Panc1 (cell line): ENCODE measurements around the gene PAX3. TPM values are rescaled to one million over a fixed set of nuclear protein-coding genes. Genes with fewer than 3 reads are reported as not detected.

ENCODE experiments used
- ATAC-seq: fragments of 200-7000 bp; cut with Tn5 transposase; 2 replicates; pipeline ENCODE4 v1.9.1; 2020; ENCODE audit warnings: mild to moderate bottlenecking, moderate library complexity
- BruUV-seq: library from RNA; stranded (reverse); fragments of 400-500 nt; replicated peaks from 2 replicates; lab custom pipeline; 2021; lab: Mats Ljungman, UMichigan
- CTCF ChIA-PET: fragments of 300-600 bp; sonication (Branson Sonifier 250); formaldehyde crosslinking; loops from one replicate; lab custom pipeline; 2022; ENCODE audit warnings: antibody characterized with exemption; lab: Charles Lee
- POLR2A ChIA-PET: fragments of 300-600 bp; sonication (Branson Sonifier 250); formaldehyde crosslinking; loops from one replicate; lab custom pipeline; 2022; ENCODE audit warnings: antibody characterized with exemption; lab: Charles Lee
- DNase-seq: peaks from one replicate; pipeline ENCODE4 v3.0.0-alpha.2; 2010; ENCODE audit warnings: low read depth, low spot score
- H3K27ac ChIP-seq: 2 replicates; pipeline ENCODE4 v1.5.1; 2011; ENCODE audit warnings: mild to moderate bottlenecking, low read length, inconsistent platforms
- H3K27me3 ChIP-seq: fragments of 200-500 bp; sonication (Bioruptor generic); 2 replicates; pipeline ENCODE4 v1.6.0; 2014; ENCODE audit warnings: low read length, inconsistent platforms; ENCODE audit not compliant: control insufficient read depth, insufficient read depth
- H3K36me3 ChIP-seq: fragments of 200-500 bp; sonication (Bioruptor generic); 2 replicates; pipeline ENCODE4 v1.5.1; 2014; ENCODE audit warnings: inconsistent platforms, mild to moderate bottlenecking, low read length, moderate library complexity; ENCODE audit not compliant: control insufficient read depth, insufficient read depth
- H3K4me1 ChIP-seq: 2 replicates; pipeline ENCODE4 v1.5.1; 2011; ENCODE audit warnings: inconsistent platforms, mild to moderate bottlenecking, low read length, moderate library complexity; ENCODE audit not compliant: control insufficient read depth, insufficient read depth
- H3K4me3 ChIP-seq, 2 experiments: 2 replicates each; pipeline ENCODE4 v1.5.1; 2011 to 2012; ENCODE audit warnings: low read depth in 2 of 2, low read length in 2 of 2, mild to moderate bottlenecking in 2 of 2, inconsistent platforms in 1 of 2, moderate library complexity in 1 of 2
- H3K9me3 ChIP-seq: fragments of 200-500 bp; sonication (Bioruptor generic); 2 replicates; pipeline ENCODE4 v1.5.1; 2014; ENCODE audit warnings: low read depth, mild to moderate bottlenecking, inconsistent platforms, low read length, moderate library complexity; ENCODE audit not compliant: control insufficient read depth, insufficient read depth
- CTCF ChIP-seq: fragments of 450-650 bp; IDR thresholded peaks from 2 replicates; pipeline ENCODE4 v1.5.1; 2017; ENCODE audit warnings: mild to moderate bottlenecking
- POLR2AphosphoS5 ChIP-seq: IDR thresholded peaks from 2 replicates; pipeline ENCODE4 v1.6.1; 2012; ENCODE audit warnings: mild to moderate bottlenecking, low read depth, low read length, moderate library complexity
- REST ChIP-seq, 2 experiments: IDR thresholded peaks; 2 replicates each; pipeline ENCODE4 v1.6.1; 2011 to 2012; ENCODE audit warnings: low read depth in 2 of 2, control low read depth in 1 of 2, low read length in 1 of 2, mild to moderate bottlenecking in 1 of 2, moderate library complexity in 1 of 2; ENCODE audit not compliant: insufficient read depth in 1 of 2
- SIN3A ChIP-seq: IDR thresholded peaks from 2 replicates; pipeline ENCODE4 v1.6.1; 2012; ENCODE audit warnings: low read depth, mild to moderate bottlenecking, low read length, moderate library complexity, borderline replicate concordance; ENCODE audit not compliant: insufficient read depth
- TCF7L2 ChIP-seq: IDR thresholded peaks from 2 replicates; pipeline ENCODE4 v1.6.1; 2011; ENCODE audit warnings: mild to moderate bottlenecking, low read depth, low read length, inconsistent platforms
- in situ Hi-C: cut with HindIII; loops from 2 replicates; pipeline ENCODE4 v1.10.0; 2016; ENCODE audit warnings: low sequenced_read_pairs, low pct_unique_long_range_greater_than_20kb
- intact Hi-C: fragments of 100-400 bp; cut with micrococcal nuclease; formaldehyde crosslinking; loops from one replicate; pipeline ENCODE4 v1.10.0; 2022; ENCODE audit not compliant: unreplicated experiment
- total RNA-seq: library from RNA; stranded (reverse); gene quantifications from one replicate; pipeline ENCODE4 v1.2.1, GENCODE V29; 2021; ENCODE audit not compliant: unreplicated experiment

The PAX3 gene
- total RNA-seq, 1 experiment from 2014 or later = not detected

GRCh38 chr2:222290401-222290735, 8.4 kb downstream of the PAX3 start:
- intact Hi-C loops (no loop called here), in situ Hi-C loops (no loop called here)
- TF ChIP-seq TCF7L2 (no peak), POLR2AphosphoS5 (no peak), CTCF (no peak), REST (IDR thresholded peaks at IDR 0.05; ENCODE audit: insufficient read depth in 1 of 2, low read depth in 2 of 2, low read length in 1 of 2) (no peak), SIN3A (no peak)
- Histone ChIP-seq H3K4me1 (peaks cover 5% of the 10 kb centered on the region; the same call in 1 of the 2 replicates), H3K36me3 (no peaks in the 10 kb centered on the region), H3K27me3 (peaks cover 33% of the 10 kb centered on the region), H3K27ac (no peak overlapping the region), H3K9me3 (no peaks in the 10 kb centered on the region), H3K4me3 (no peak overlapping the region)
- POLR2A ChIA-PET = no interaction called here
- CTCF ChIA-PET = no interaction called here
- no TSS peak for BruUV-seq
- ATAC-seq (no peak), DNase-seq (no peak)

- in situ Hi-C loops (no loop called here), intact Hi-C loops (no loop called here)
- TF ChIP-seq REST (IDR thresholded peaks at IDR 0.05; ENCODE audit: insufficient read depth in 1 of 2, low read depth in 2 of 2, low read length in 1 of 2) (no peak), CTCF (no peak), TCF7L2 (no peak)
- no peaks in the 10 kb centered on the region for H3K4me1 ChIP-seq
- H3K4me3 ChIP-seq = no peak overlapping the region
- no peaks in the 10 kb centered on the region for H3K36me3 ChIP-seq
- ChIA-PET CTCF (no interaction called here), POLR2A (no interaction called here)
- BruUV-seq = no TSS peak
- H3K9me3 ChIP-seq = no peaks in the 10 kb centered on the region
- DNase-seq (no peak), ATAC-seq (no peak)
- no peak overlapping the region for H3K27ac ChIP-seq
- peaks cover 33% of the 10 kb centered on the region for H3K27me3 ChIP-seq
These were observed 9.3 kb downstream of the PAX3 start for GRCh38 chr2:222289278-222290160.
